OCI-LY1 (cell line): Measurements from ENCODE around the gene LRRC74A.

ENCODE experiments used
- CTCF ChIP-seq: fragments of 200-600 bp; sonication (generic), shearing (Covaris generic); IDR thresholded peaks from 2 replicates; pipeline ENCODE4 v1.5.1; 2017; ENCODE audit warnings: mild to moderate bottlenecking, antibody characterized with exemption, low read length, moderate library complexity, mixed read lengths
- EZH2 ChIP-seq: fragments of 200-600 bp; sonication (generic), shearing (Covaris generic); IDR thresholded peaks from 2 replicates; pipeline ENCODE4 v1.8.0; 2017; ENCODE audit warnings: borderline replicate concordance, mixed run types, mild to moderate bottlenecking, antibody characterized with exemption, low read length, moderate library complexity, mixed read lengths

GRCh38 chr14:76808990-76809389 lies 17.2 kb upstream of the LRRC74A start:
- TF ChIP-seq CTCF (no peak), EZH2 (no peak)
